ENCODE data around the gene TCN2. TPM values are rescaled to one million over a fixed set of nuclear protein-coding genes. Genes with fewer than 3 reads are reported as not detected.

TCN2 gene
- total RNA-seq, 1 donor from 2014 or later, result 15.5 TPM

- TF ChIP-seq CTCF (IDR thresholded peaks at IDR 0.05; ENCODE audit: unreplicated experiment), result no peak
- DNase-seq (ENCODE audit: low spot score in 2 of 2, unreplicated experiment in 2 of 2), result no peak
- H3K4me1 Mint-ChIP-seq, result peaks cover 30% of the 10 kb centered on the region
- H3K4me3 Mint-ChIP-seq, result peak overlapping the region; percentile 85
- peaks cover 5% of the 10 kb centered on the region for H3K36me3 Mint-ChIP-seq
- H3K27me3 Mint-ChIP-seq (ENCODE audit: low read depth), result no peaks in the 10 kb centered on the region
- peak overlapping the region; percentile 89 for H3K27ac Mint-ChIP-seq
- no peaks in the 10 kb centered on the region for H3K9me3 Mint-ChIP-seq
Observed at GRCh38 chr22:30607300-30607930, 441 bp downstream of the TCN2 start.

- no peak for DNase-seq (ENCODE audit: low spot score in 2 of 2, unreplicated experiment in 2 of 2)
- H3K27ac Mint-ChIP-seq, result no peak overlapping the region
Observed at GRCh38 chr22:30607939-30608338, 965 bp downstream of the TCN2 start.

GRCh38 chr22:30609260-30610185 is 2.5 kb downstream of the TCN2 start:
- DNase-seq (ENCODE audit: low spot score in 2 of 2, unreplicated experiment in 2 of 2), result no peak
- H3K4me1 Mint-ChIP-seq, result peaks cover 30% of the 10 kb centered on the region
- peak overlapping the region; percentile 4 for H3K27ac Mint-ChIP-seq
- H3K27me3 Mint-ChIP-seq (ENCODE audit: low read depth), result no peaks in the 10 kb centered on the region
- peaks cover 5% of the 10 kb centered on the region for H3K36me3 Mint-ChIP-seq
- H3K9me3 Mint-ChIP-seq, result no peaks in the 10 kb centered on the region
- TF ChIP-seq CTCF (IDR thresholded peaks at IDR 0.05; ENCODE audit: unreplicated experiment), result no peak
- H3K4me3 Mint-ChIP-seq, result peak overlapping the region; percentile 5

More at GRCh38 chr22:30607939-30608338, 965 bp downstream of the TCN2 start:
- TF ChIP-seq CTCF (IDR thresholded peaks at IDR 0.05; ENCODE audit: unreplicated experiment), result no peak
- H3K27me3 Mint-ChIP-seq (ENCODE audit: low read depth), result no peaks in the 10 kb centered on the region
- H3K4me3 Mint-ChIP-seq, result peak overlapping the region; percentile 85
- H3K36me3 Mint-ChIP-seq, result peaks cover 5% of the 10 kb centered on the region
- no peaks in the 10 kb centered on the region for H3K9me3 Mint-ChIP-seq
- H3K4me1 Mint-ChIP-seq, result peaks cover 30% of the 10 kb centered on the region

GRCh38 chr22:30610299-30610698 is 3.3 kb downstream of the TCN2 start:
- Mint-ChIP-seq H3K4me1 (peaks cover 30% of the 10 kb centered on the region), H3K4me3 (no peak overlapping the region), H3K27ac (no peak overlapping the region), H3K9me3 (no peaks in the 10 kb centered on the region), H3K27me3 (ENCODE audit: low read depth) (no peaks in the 10 kb centered on the region), H3K36me3 (peaks cover 5% of the 10 kb centered on the region)
- TF ChIP-seq CTCF (IDR thresholded peaks at IDR 0.05; ENCODE audit: unreplicated experiment), result no peak
- DNase-seq (ENCODE audit: low spot score in 2 of 2, unreplicated experiment in 2 of 2), result no peak

- DNase-seq (ENCODE audit: low spot score in 2 of 2, unreplicated experiment in 2 of 2), result no peak
- Mint-ChIP-seq H3K27me3 (ENCODE audit: low read depth) (no peaks in the 10 kb centered on the region), H3K4me1 (peaks cover 22% of the 10 kb centered on the region), H3K27ac (no peak overlapping the region), H3K36me3 (peaks cover 10% of the 10 kb centered on the region), H3K4me3 (no peak overlapping the region), H3K9me3 (no peaks in the 10 kb centered on the region)
- TF ChIP-seq CTCF (IDR thresholded peaks at IDR 0.05; ENCODE audit: unreplicated experiment), result no peak
Observed at GRCh38 chr22:30611197-30611596, 4.2 kb downstream of the TCN2 start.

Data from mesothelial cell of epicardium (in vitro differentiated cells).